Tibial nerve (tissue), 4 donors: ENCODE results near the gene VIT. TPM values are rescaled to one million over a fixed set of nuclear protein-coding genes. Genes with fewer than 3 reads are reported as not detected.
A peak's percentile ranks its signal among the peaks of the same experiment; 100 is the strongest.

ENCODE experiments used
- DNase-seq, 2 donors: peaks; one replicate each; pipeline ENCODE4 v3.0.0-alpha.2; 2019; ENCODE audit warnings: low spot score in 2 of 2
- H3K27ac ChIP-seq, 4 donors: fragments of 200-600 bp; sonication (generic) in 3 of 4; one replicate each; pipeline ENCODE4 v1.5.1; 2017 to 2019; ENCODE audit warnings: mild to moderate bottlenecking in 1 of 4
- H3K27me3 ChIP-seq, 2 donors: fragments of 200-600 bp; sonication (generic) in 1 of 2; one replicate each; pipeline versions ENCODE4 v1.5.1 to v1.6.0; 2017 to 2019
- H3K36me3 ChIP-seq, 3 donors: fragments of 200-600 bp; sonication (generic); one replicate each; pipeline ENCODE4 v1.5.1; 2018 to 2019
- H3K4me1 ChIP-seq, 4 donors: fragments of 200-600 bp; sonication (generic) in 3 of 4; one replicate each; pipeline ENCODE4 v1.5.1; 2017 to 2019
- H3K4me3 ChIP-seq, 4 donors: fragments of 200-600 bp; sonication (generic) in 3 of 4; one replicate each; pipeline ENCODE4 v1.5.1; 2017 to 2019; ENCODE audit warnings: mild to moderate bottlenecking in 1 of 4, moderate library complexity in 1 of 4
- H3K9me3 ChIP-seq, 4 donors: fragments of 200-600 bp; sonication (generic) in 3 of 4; one replicate each; pipeline ENCODE4 v1.5.1; 2017 to 2019
- EP300 ChIP-seq, 2 donors: sonication (generic); formaldehyde crosslinking; IDR thresholded peaks; one replicate each; pipeline ENCODE4 v1.6.1; 2017; ENCODE audit warnings: antibody characterized with exemption in 2 of 2, mild to moderate bottlenecking in 1 of 2
- POLR2A ChIP-seq, 2 donors: fragments of 450-650 bp; IDR thresholded peaks; one replicate each; pipeline ENCODE4 v1.6.1; 2017; ENCODE audit warnings: antibody characterized with exemption in 2 of 2, mild to moderate bottlenecking in 2 of 2, moderate library complexity in 2 of 2
- WGBS, 2 donors: methylation state at CpG; one replicate each; pipeline ENCODE4 v1.1.5; 2018; 5-methylcytosine and 5-hydroxymethylcytosine counted together
- total RNA-seq, 4 donors: library from RNA; depleted of rRNA; stranded (reverse); fragments of >200 nt; gene quantifications; one replicate each; pipeline ENCODE4 v1.1.0, GENCODE V29; 2016
- TF ChIP-seq, protein P1 (sequence below), 5 experiments: fragments of 200-600 bp in 3 of 5; fragments of 450-650 bp in 2 of 5; sonication (generic) in 3 of 5; IDR thresholded peaks; one replicate each; pipeline ENCODE4 v1.5.1; 2016 to 2019; ENCODE audit warnings: antibody characterized with exemption in 5 of 5, mild to moderate bottlenecking in 3 of 5, moderate library complexity in 2 of 5

Gene VIT
- total RNA-seq, 4 donors from 2014 or later = 55.2 to 201 (median 125) TPM

GRCh38 chr2:36704475-36705150, 8.1 kb downstream of the VIT start:
- TF ChIP-seq EP300 (IDR thresholded peaks at IDR 0.05) (peak in 1 of 2 donors; percentile 83), POLR2A (IDR thresholded peaks at IDR 0.05) (peak in 1 of 2 donors; percentile 16)
- TF ChIP-seq, protein P1, sequence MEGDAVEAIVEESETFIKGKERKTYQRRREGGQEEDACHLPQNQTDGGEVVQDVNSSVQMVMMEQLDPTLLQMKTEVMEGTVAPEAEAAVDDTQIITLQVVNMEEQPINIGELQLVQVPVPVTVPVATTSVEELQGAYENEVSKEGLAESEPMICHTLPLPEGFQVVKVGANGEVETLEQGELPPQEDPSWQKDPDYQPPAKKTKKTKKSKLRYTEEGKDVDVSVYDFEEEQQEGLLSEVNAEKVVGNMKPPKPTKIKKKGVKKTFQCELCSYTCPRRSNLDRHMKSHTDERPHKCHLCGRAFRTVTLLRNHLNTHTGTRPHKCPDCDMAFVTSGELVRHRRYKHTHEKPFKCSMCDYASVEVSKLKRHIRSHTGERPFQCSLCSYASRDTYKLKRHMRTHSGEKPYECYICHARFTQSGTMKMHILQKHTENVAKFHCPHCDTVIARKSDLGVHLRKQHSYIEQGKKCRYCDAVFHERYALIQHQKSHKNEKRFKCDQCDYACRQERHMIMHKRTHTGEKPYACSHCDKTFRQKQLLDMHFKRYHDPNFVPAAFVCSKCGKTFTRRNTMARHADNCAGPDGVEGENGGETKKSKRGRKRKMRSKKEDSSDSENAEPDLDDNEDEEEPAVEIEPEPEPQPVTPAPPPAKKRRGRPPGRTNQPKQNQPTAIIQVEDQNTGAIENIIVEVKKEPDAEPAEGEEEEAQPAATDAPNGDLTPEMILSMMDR (IDR thresholded peaks at IDR 0.05) = no peak
- no peaks in the 10 kb centered on the region for H3K36me3 ChIP-seq
- H3K27ac ChIP-seq = peak overlapping the region; percentile 54 to 88 (median 80)
- H3K27me3 ChIP-seq = no peaks in the 10 kb centered on the region
- peak overlapping the region in 1 of 4 donors; percentile 16 for H3K4me3 ChIP-seq
- peak; percentile 44 to 71 for DNase-seq
- H3K4me1 ChIP-seq = peaks cover 0 to 68% (median 2%) of the 10 kb centered on the region in 4 donors
- no peaks in the 10 kb centered on the region for H3K9me3 ChIP-seq
- 55 to 71% methylated on average over 6 of the region's 6 CpGs for WGBS, 2 donors

- WGBS, 2 donors = 71 to 76% methylated on average over 9 of the region's 9 CpGs
- TF ChIP-seq, protein P1 (IDR thresholded peaks at IDR 0.05) = no peak
- no peak for TF ChIP-seq POLR2A (IDR thresholded peaks at IDR 0.05)
- TF ChIP-seq EP300 (IDR thresholded peaks at IDR 0.05) = no peak
- H3K4me1 ChIP-seq = peaks cover 0 to 68% (median 2%) of the 10 kb centered on the region in 4 donors
- no peak overlapping the region for H3K4me3 ChIP-seq
- peak overlapping the region in 2 of 4 donors; percentile 88 for H3K27ac ChIP-seq
- no peaks in the 10 kb centered on the region for H3K27me3 ChIP-seq
- DNase-seq = no peak
- peaks cover 0 to under 1% (median under 1%) of the 10 kb centered on the region in 4 donors for H3K9me3 ChIP-seq
- H3K36me3 ChIP-seq = no peaks in the 10 kb centered on the region
Observed at GRCh38 chr2:36705326-36706020, 9.0 kb downstream of the VIT start.

DNA sequence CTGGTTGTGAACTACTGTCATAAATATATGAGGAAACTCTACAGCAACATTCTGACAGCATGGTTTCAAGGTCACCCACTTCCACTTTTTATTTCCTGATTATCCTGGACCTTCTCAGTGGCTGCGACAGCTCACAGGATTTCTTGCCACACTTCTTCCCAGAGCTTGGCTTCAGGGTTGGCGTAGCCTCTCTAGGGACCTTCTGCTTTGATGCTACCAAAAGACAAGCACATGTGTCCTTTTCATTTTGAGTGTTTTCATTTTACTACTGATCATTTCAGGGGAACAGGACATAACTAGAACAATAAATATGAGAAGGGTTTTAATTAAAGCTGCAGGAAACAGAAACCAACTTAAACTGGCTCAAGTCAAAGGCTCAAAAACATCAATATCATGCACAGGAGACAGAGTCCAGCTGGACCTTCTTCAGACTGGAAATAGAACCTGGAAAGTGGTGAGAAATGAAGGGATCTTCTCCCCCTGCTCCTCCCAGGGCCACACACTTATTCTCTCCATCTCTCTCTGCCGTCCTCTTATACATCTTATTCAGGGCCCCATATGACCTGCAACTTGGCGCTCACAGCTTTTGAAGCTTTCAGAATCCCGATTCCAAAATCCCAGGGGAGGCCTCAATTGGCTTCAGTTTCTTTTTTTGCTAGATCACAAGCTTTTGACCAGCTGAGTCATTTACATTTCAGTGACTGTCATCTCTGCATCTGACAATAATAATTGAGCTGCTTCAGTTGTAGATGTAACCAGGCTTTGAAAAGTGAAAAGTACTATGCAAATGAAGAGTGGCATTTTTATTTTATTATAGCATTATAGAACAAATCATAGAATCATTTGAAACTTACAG, 9.7 kb downstream of the VIT start:
- H3K27ac ChIP-seq = peak overlapping the region; percentile 38 to 88 (median 74)

DNA sequence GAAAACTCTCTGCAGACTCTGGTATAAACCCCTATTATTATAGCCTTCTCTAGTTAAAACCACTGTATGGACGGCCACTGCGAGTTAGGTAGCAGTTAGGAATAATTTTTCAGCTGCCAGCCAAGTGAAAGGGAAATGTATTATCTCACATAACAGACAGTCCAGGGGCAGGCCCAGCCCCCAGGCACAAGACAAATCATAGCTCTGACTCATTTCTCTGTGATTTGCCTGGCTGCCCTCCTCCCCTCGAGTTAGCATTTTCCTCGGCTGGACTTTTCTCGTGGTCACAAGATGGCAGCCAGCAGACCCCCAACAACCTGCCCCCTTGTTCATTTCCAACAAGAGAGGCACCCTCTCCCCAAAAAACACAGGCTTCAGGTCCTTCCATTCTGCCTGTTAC, 10.5 kb downstream of the VIT start:
- DNase-seq = no peak
- TF ChIP-seq EP300 (IDR thresholded peaks at IDR 0.05) (peak in 1 of 2 donors; percentile 9), POLR2A (IDR thresholded peaks at IDR 0.05) (no peak)
- TF ChIP-seq, protein P1 (IDR thresholded peaks at IDR 0.05) = no peak
- Histone ChIP-seq H3K27ac (peak overlapping the region; percentile 38 to 88 (median 74)), H3K4me1 (peaks cover 0 to 63% (median 2%) of the 10 kb centered on the region in 4 donors), H3K9me3 (peaks cover 0 to 7% (median 3%) of the 10 kb centered on the region in 4 donors), H3K4me3 (no peak overlapping the region), H3K27me3 (no peaks in the 10 kb centered on the region), H3K36me3 (no peaks in the 10 kb centered on the region)
- WGBS, 2 donors = 74 to 79% methylated on average over 5 of the region's 5 CpGs

More for the DNA sequence above, 9.7 kb downstream of the VIT start:
- Histone ChIP-seq H3K9me3 (peaks cover 0 to 7% (median 3%) of the 10 kb centered on the region in 4 donors), H3K4me3 (no peak overlapping the region), H3K4me1 (peaks cover 0 to 67% (median 2%) of the 10 kb centered on the region in 4 donors), H3K27me3 (no peaks in the 10 kb centered on the region), H3K36me3 (no peaks in the 10 kb centered on the region)
- DNase-seq = peak; percentile 52 to 53
- TF ChIP-seq, protein P1 (IDR thresholded peaks at IDR 0.05) = no peak
- peak in 1 of 2 donors; percentile 65 for TF ChIP-seq EP300 (IDR thresholded peaks at IDR 0.05)
- 67 to 70% methylated on average over 5 of the region's 5 CpGs for WGBS, 2 donors
